Medulla oblongata (tissue), 1 donor: ENCODE data around the gene NXNL2.

Source experiments
- DNase-seq: peaks from one replicate; pipeline ENCODE4 v3.0.0-alpha.2; 2015; ENCODE audit errors: extremely low spot score

The NXNL2 gene

GRCh38 chr9:88534456-88535225 is at the start of gene NXNL2:
NXNL2 (plus strand) TSS chr9:88535178; CDS start chr9:88535435, 257 bp downstream.
- no peak for DNase-seq

- no peak for DNase-seq
Observed at GRCh38 chr9:88488166-88488565, 46.8 kb upstream of the NXNL2 start.

GRCh38 chr9:88494983-88495721 is 39.8 kb upstream of the NXNL2 start:
- DNase-seq, result no peak

GRCh38 chr9:88497224-88497623 is 37.8 kb upstream of the NXNL2 start:
- DNase-seq, result no peak

GRCh38 chr9:88498880-88499279 is 36.1 kb upstream of the NXNL2 start:
- DNase-seq, result no peak

- DNase-seq, result no peak
Observed at GRCh38 chr9:88501086-88501485, 33.9 kb upstream of the NXNL2 start.

GRCh38 chr9:88502552-88503034 is 32.4 kb upstream of the NXNL2 start:
- DNase-seq, result no peak

GRCh38 chr9:88503081-88503844 is 31.7 kb upstream of the NXNL2 start:
- DNase-seq, result no peak

GRCh38 chr9:88503845-88504764 is 30.9 kb upstream of the NXNL2 start:
- no peak for DNase-seq

- no peak for DNase-seq
Observed at GRCh38 chr9:88508326-88508725, 26.7 kb upstream of the NXNL2 start.

- DNase-seq, result no peak
Observed at GRCh38 chr9:88511906-88512305, 23.1 kb upstream of the NXNL2 start.

GRCh38 chr9:88514247-88514646 is 20.7 kb upstream of the NXNL2 start:
- no peak for DNase-seq

- DNase-seq, result no peak
Observed at GRCh38 chr9:88521308-88521707, 13.7 kb upstream of the NXNL2 start.

GRCh38 chr9:88522360-88522759 is 12.6 kb upstream of the NXNL2 start:
- DNase-seq, result no peak

GRCh38 chr9:88523056-88523455 is 11.9 kb upstream of the NXNL2 start:
- no peak for DNase-seq

- DNase-seq, result no peak
Observed at GRCh38 chr9:88524911-88525310, 10.1 kb upstream of the NXNL2 start.

GRCh38 chr9:88527618-88528017 is 7.4 kb upstream of the NXNL2 start:
- DNase-seq, result no peak

- no peak for DNase-seq
Observed at GRCh38 chr9:88528080-88528790, 6.7 kb upstream of the NXNL2 start.

- DNase-seq, result no peak
Observed at GRCh38 chr9:88529496-88529895, 5.5 kb upstream of the NXNL2 start.

GRCh38 chr9:88530051-88530450 is 4.9 kb upstream of the NXNL2 start:
- DNase-seq, result no peak
